ENCODE results near the gene GRK5.

GRK5 gene

DNA sequence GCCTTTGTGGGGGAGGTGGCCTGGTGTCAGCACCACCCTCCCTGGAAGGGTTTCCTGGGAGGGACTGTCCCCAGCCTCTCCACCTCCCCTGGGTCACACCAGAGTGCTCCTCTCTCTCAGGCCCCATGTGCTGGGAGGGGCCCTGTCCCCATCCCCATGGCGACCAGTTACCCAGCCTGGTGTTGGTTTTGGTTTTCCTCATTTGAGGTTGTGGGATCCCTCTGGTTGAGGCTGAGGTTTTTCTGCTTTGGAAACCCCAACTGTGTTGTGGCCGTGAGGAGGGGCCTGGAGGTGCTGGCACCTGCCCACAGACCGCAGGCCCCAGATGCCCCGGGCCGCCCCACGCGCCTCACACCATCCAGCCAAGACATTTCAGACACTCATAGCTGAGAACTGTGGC, 106.3 kb downstream of the GRK5 start:
- Histone ChIP-seq H3K14ac (ENCODE audit: low read length in 2 of 2) (peak overlapping the region in 1 of 2 experiments; percentile 83), H3K36me3 (ENCODE audit: control insufficient read depth in 1 of 2, insufficient read depth in 2 of 2, low read depth in 1 of 2, low read length in 2 of 2) (no peaks in the 10 kb centered on the region), H4K8ac (ENCODE audit: low read length) (peak overlapping the region; percentile 59), H3K4me3 (ENCODE audit: insufficient read depth in 1 of 2, low read depth in 1 of 2, low read length in 2 of 2) (no peak overlapping the region), H3K4me2 (ENCODE audit: low read length, poor library complexity, severe bottlenecking) (no peak overlapping the region), H4K91ac (ENCODE audit: low read length) (no peak overlapping the region), H3K9me3 (ENCODE audit: control insufficient read depth, low read length) (no peaks in the 10 kb centered on the region), H3K27me3 (ENCODE audit: control insufficient read depth in 1 of 2, insufficient read depth in 1 of 2, low read length in 2 of 2) (no peaks in the 10 kb centered on the region), H2BK15ac (ENCODE audit: low read depth, poor library complexity, severe bottlenecking) (no peak overlapping the region), H2AFZ (ENCODE audit: low read depth, low read length) (no peak overlapping the region), H2BK5ac (ENCODE audit: low read depth, low read length, poor library complexity, severe bottlenecking) (no peak overlapping the region), H3K4me1 (ENCODE audit: control insufficient read depth, insufficient read depth, low read depth, low read length) (peaks cover 56% of the 10 kb centered on the region), H3K18ac (ENCODE audit: low read depth in 1 of 2, low read length in 2 of 2) (peak overlapping the region in 1 of 2 experiments; percentile 54), H3K79me1 (replicated peaks; ENCODE audit: low read length, poor library complexity, severe bottlenecking) (peaks cover 34% of the 10 kb centered on the region), H3K9ac (ENCODE audit: low read length) (no peak overlapping the region), H2BK12ac (ENCODE audit: low read length in 2 of 2) (peak overlapping the region in 1 of 2 experiments; percentile 16), H2AK5ac (ENCODE audit: low read length, severe bottlenecking) (peak overlapping the region; percentile 24), H2BK120ac (ENCODE audit: low read depth, low read length) (no peak overlapping the region), H3K4ac (ENCODE audit: low read depth in 1 of 2, low read length in 2 of 2) (peak overlapping the region in 1 of 2 experiments; percentile 36), H3K23ac (ENCODE audit: low read length in 2 of 2) (peak overlapping the region in 1 of 2 experiments; percentile 86), H3K27ac (ENCODE audit: low read length, poor library complexity, severe bottlenecking) (no peak overlapping the region)
- no peak for DNase-seq
- 97% methylated on average over 7 of the region's 7 CpGs for WGBS

DNA sequence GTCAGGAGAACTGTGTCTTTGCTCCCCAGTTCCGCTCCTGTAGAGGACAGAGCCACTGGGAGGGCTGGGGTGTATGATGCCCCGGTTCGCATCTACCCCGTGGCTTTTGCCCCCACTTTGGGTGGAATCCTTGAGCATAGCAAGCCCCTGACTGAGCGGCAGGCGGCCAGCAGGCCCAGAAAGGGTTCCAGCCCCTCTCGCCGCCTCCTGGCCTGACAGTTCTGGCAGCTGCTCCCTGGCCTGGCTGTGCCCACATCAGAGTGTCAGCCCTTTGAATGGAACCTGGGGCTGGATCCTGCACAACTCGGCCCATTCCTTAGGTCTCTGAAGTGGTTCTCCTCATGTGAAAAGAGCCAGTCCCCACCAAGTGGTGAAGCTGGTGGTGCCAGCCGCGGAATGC, 106.7 kb downstream of the GRK5 start:
- WGBS = 97% methylated on average over 10 of the region's 11 CpGs
- H3K27me3 ChIP-seq (ENCODE audit: control insufficient read depth in 1 of 2, insufficient read depth in 1 of 2, low read length in 2 of 2) = no peaks in the 10 kb centered on the region
- H3K23ac ChIP-seq (ENCODE audit: low read length in 2 of 2) = no peak overlapping the region
- peaks cover 31% of the 10 kb centered on the region for H3K79me1 ChIP-seq (replicated peaks; ENCODE audit: low read length, poor library complexity, severe bottlenecking)
- H2BK5ac ChIP-seq (ENCODE audit: low read depth, low read length, poor library complexity, severe bottlenecking) = no peak overlapping the region
- no peak overlapping the region for H2AFZ ChIP-seq (ENCODE audit: low read depth, low read length)
- H3K14ac ChIP-seq (ENCODE audit: low read length in 2 of 2) = peak overlapping the region in 1 of 2 experiments; percentile 66
- peaks cover 56% of the 10 kb centered on the region for H3K4me1 ChIP-seq (ENCODE audit: control insufficient read depth, insufficient read depth, low read depth, low read length)
- H3K9me3 ChIP-seq (ENCODE audit: control insufficient read depth, low read length) = no peaks in the 10 kb centered on the region
- peak overlapping the region; percentile 59 for H4K8ac ChIP-seq (ENCODE audit: low read length)
- H2BK15ac ChIP-seq (ENCODE audit: low read depth, poor library complexity, severe bottlenecking) = peak overlapping the region; percentile 71
- no peak for DNase-seq
- H2BK12ac ChIP-seq (ENCODE audit: low read length in 2 of 2) = peak overlapping the region; percentile 29 to 45
- H2BK120ac ChIP-seq (ENCODE audit: low read depth, low read length) = no peak overlapping the region
- H3K36me3 ChIP-seq (ENCODE audit: control insufficient read depth in 1 of 2, insufficient read depth in 2 of 2, low read depth in 1 of 2, low read length in 2 of 2) = no peaks in the 10 kb centered on the region
- H3K27ac ChIP-seq (ENCODE audit: low read length, poor library complexity, severe bottlenecking) = no peak overlapping the region
- H3K9ac ChIP-seq (ENCODE audit: low read length) = no peak overlapping the region
- peak overlapping the region in 1 of 2 experiments; percentile 49 for H3K18ac ChIP-seq (ENCODE audit: low read depth in 1 of 2, low read length in 2 of 2)
- no peak overlapping the region for H3K4me2 ChIP-seq (ENCODE audit: low read length, poor library complexity, severe bottlenecking)
- H3K4ac ChIP-seq (ENCODE audit: low read depth in 1 of 2, low read length in 2 of 2) = peak overlapping the region in 1 of 2 experiments; percentile 36
- H3K4me3 ChIP-seq (ENCODE audit: insufficient read depth in 1 of 2, low read depth in 1 of 2, low read length in 2 of 2) = no peak overlapping the region
- H4K91ac ChIP-seq (ENCODE audit: low read length) = no peak overlapping the region
- peak overlapping the region; percentile 24 for H2AK5ac ChIP-seq (ENCODE audit: low read length, severe bottlenecking)

DNA sequence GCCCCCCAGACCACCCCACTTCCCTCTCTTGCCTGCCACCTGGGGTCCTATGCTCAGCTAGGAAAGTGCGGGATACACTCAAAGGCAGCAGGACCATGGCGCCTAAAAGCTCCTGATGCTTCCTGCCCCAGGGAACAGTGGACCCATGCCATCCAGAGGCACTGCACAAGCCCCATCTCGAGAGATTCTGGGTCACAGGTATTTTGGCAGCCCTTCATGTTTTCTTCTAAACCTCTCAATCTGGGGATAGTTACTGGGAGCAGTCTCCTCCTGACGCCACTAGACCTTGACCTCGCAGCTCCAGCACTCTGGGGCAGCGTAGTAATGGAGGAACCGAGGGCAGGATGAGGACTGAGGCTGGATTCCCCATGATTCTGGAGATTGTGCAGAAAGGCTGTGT, 107.1 kb downstream of the GRK5 start:
- H3K27ac ChIP-seq (ENCODE audit: low read length, poor library complexity, severe bottlenecking) = no peak overlapping the region
- H2BK12ac ChIP-seq (ENCODE audit: low read length in 2 of 2) = peak overlapping the region; percentile 45 to 70
- WGBS = 99% methylated on average over 7 of the region's 7 CpGs
- H2BK5ac ChIP-seq (ENCODE audit: low read depth, low read length, poor library complexity, severe bottlenecking) = no peak overlapping the region
- no peak overlapping the region for H3K4me2 ChIP-seq (ENCODE audit: low read length, poor library complexity, severe bottlenecking)
- no peaks in the 10 kb centered on the region for H3K27me3 ChIP-seq (ENCODE audit: control insufficient read depth in 1 of 2, insufficient read depth in 1 of 2, low read length in 2 of 2)
- no peak overlapping the region for H2AFZ ChIP-seq (ENCODE audit: low read depth, low read length)
- H3K9ac ChIP-seq (ENCODE audit: low read length) = peak overlapping the region; percentile 87
- peak overlapping the region; percentile 36 for H4K91ac ChIP-seq (ENCODE audit: low read length)
- H3K36me3 ChIP-seq (ENCODE audit: control insufficient read depth in 1 of 2, insufficient read depth in 2 of 2, low read depth in 1 of 2, low read length in 2 of 2) = no peaks in the 10 kb centered on the region
- no peak overlapping the region for H3K4ac ChIP-seq (ENCODE audit: low read depth in 1 of 2, low read length in 2 of 2)
- peak overlapping the region; percentile 25 to 26 for H3K18ac ChIP-seq (ENCODE audit: low read depth in 1 of 2, low read length in 2 of 2)
- H3K9me3 ChIP-seq (ENCODE audit: control insufficient read depth, low read length) = no peaks in the 10 kb centered on the region
- H3K4me3 ChIP-seq (ENCODE audit: insufficient read depth in 1 of 2, low read depth in 1 of 2, low read length in 2 of 2) = no peak overlapping the region
- H3K23ac ChIP-seq (ENCODE audit: low read length in 2 of 2) = no peak overlapping the region
- H3K4me1 ChIP-seq (ENCODE audit: control insufficient read depth, insufficient read depth, low read depth, low read length) = peaks cover 57% of the 10 kb centered on the region
- H2AK5ac ChIP-seq (ENCODE audit: low read length, severe bottlenecking) = no peak overlapping the region
- H2BK120ac ChIP-seq (ENCODE audit: low read depth, low read length) = no peak overlapping the region
- H3K79me1 ChIP-seq (replicated peaks; ENCODE audit: low read length, poor library complexity, severe bottlenecking) = peaks cover 30% of the 10 kb centered on the region
- H3K14ac ChIP-seq (ENCODE audit: low read length in 2 of 2) = peak overlapping the region in 1 of 2 experiments; percentile 66
- no peak overlapping the region for H4K8ac ChIP-seq (ENCODE audit: low read length)
- no peak for DNase-seq
- peak overlapping the region; percentile 4 for H2BK15ac ChIP-seq (ENCODE audit: low read depth, poor library complexity, severe bottlenecking)

DNA sequence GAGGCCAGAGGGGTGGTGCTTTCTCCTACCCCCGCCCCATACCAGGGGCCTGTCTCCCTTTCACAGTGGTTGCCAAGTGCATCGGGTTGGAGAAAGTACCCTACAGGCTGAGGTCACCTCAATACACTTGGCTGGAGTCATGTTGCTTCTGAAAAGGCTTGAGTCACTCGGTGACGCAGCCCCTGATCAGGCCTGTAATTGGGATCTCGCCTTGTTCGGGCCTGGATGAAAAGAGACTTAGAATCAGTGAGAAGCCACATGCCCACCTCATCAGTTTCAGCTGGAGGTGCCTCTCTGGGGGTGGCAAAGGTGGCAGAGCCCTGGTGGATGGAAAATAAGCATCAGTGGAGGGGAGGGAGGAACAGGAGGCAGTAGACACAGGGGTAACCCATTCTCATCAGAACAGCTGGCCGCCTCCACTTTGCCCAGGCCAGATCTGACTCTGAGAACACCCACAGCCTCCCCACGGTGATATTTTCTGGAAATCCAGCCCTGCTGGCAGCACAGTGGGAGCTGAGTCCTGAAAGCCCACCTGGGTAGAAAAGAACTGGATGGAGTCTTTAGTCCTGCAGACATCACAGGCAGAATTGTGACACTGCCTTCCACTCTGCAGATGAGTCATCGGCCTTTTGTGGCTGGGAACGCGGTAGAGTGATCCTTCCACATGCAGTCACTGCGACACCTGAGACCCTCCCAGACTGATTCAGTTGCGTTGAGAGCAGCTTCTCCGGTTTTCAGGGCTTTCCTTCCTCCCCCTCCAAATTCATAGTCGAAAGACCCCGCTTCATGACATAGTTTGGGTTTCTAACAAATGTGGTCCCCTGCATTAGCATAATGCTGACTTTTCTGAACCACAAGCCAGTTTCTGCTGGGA, 108.0 kb downstream of the GRK5 start:
- H4K8ac ChIP-seq (ENCODE audit: low read length) = peak overlapping the region; percentile 73
- H3K27me3 ChIP-seq (ENCODE audit: control insufficient read depth in 1 of 2, insufficient read depth in 1 of 2, low read length in 2 of 2) = no peaks in the 10 kb centered on the region
- peak overlapping the region; percentile 49 for H2BK5ac ChIP-seq (ENCODE audit: low read depth, low read length, poor library complexity, severe bottlenecking)
- H3K18ac ChIP-seq (ENCODE audit: low read depth in 1 of 2, low read length in 2 of 2) = peak overlapping the region; percentile 82 to 88
- peak overlapping the region; percentile 73 for H2AK5ac ChIP-seq (ENCODE audit: low read length, severe bottlenecking)
- no peaks in the 10 kb centered on the region for H3K36me3 ChIP-seq (ENCODE audit: control insufficient read depth in 1 of 2, insufficient read depth in 2 of 2, low read depth in 1 of 2, low read length in 2 of 2)
- peak overlapping the region; percentile 87 for H3K9ac ChIP-seq (ENCODE audit: low read length)
- H3K79me1 ChIP-seq (replicated peaks; ENCODE audit: low read length, poor library complexity, severe bottlenecking) = peaks cover 24% of the 10 kb centered on the region
- H4K91ac ChIP-seq (ENCODE audit: low read length) = peak overlapping the region; percentile 80
- no peaks in the 10 kb centered on the region for H3K9me3 ChIP-seq (ENCODE audit: control insufficient read depth, low read length)
- H2BK12ac ChIP-seq (ENCODE audit: low read length in 2 of 2) = peak overlapping the region; percentile 70 to 79
- H3K4me1 ChIP-seq (ENCODE audit: control insufficient read depth, insufficient read depth, low read depth, low read length) = peaks cover 63% of the 10 kb centered on the region
- no peak overlapping the region for H3K14ac ChIP-seq (ENCODE audit: low read length in 2 of 2)
- peak overlapping the region; percentile 91 for H2BK15ac ChIP-seq (ENCODE audit: low read depth, poor library complexity, severe bottlenecking)
- H3K4me3 ChIP-seq (ENCODE audit: insufficient read depth in 1 of 2, low read depth in 1 of 2, low read length in 2 of 2) = peak overlapping the region in 1 of 2 experiments; percentile 30
- no peak overlapping the region for H3K4me2 ChIP-seq (ENCODE audit: low read length, poor library complexity, severe bottlenecking)
- peak overlapping the region; percentile 80 for H3K27ac ChIP-seq (ENCODE audit: low read length, poor library complexity, severe bottlenecking)
- WGBS = 22% methylated on average over 16 of the region's 16 CpGs
- no peak overlapping the region for H3K23ac ChIP-seq (ENCODE audit: low read length in 2 of 2)
- H2AFZ ChIP-seq (ENCODE audit: low read depth, low read length) = no peak overlapping the region
- H2BK120ac ChIP-seq (ENCODE audit: low read depth, low read length) = peak overlapping the region; percentile 3
- peak overlapping the region; percentile 42 to 54 for H3K4ac ChIP-seq (ENCODE audit: low read depth in 1 of 2, low read length in 2 of 2)
- DNase-seq = peak; percentile 97

All from mesenchymal stem cell (in vitro differentiated cells and primary cell).